ENCODE data around the gene GLI3. TPM values are rescaled to one million over a fixed set of nuclear protein-coding genes. Genes with fewer than 3 reads are reported as not detected.

GLI3 gene
- total RNA-seq, 1 donor from 2014 or later = 27.7 TPM

GRCh38 chr7:41976411-41976810 lies 260.6 kb downstream of the GLI3 start:
- Mint-ChIP-seq H3K4me3 (ENCODE audit: unreplicated experiment) (no peak overlapping the region), H3K27me3 (ENCODE audit: low read depth, unreplicated experiment) (no peaks in the 10 kb centered on the region), H3K36me3 (ENCODE audit: low read depth, unreplicated experiment) (no peaks in the 10 kb centered on the region), H3K27ac (ENCODE audit: unreplicated experiment) (no peak overlapping the region), H3K9me3 (ENCODE audit: unreplicated experiment) (no peaks in the 10 kb centered on the region), H3K4me1 (ENCODE audit: low read depth, unreplicated experiment) (peaks cover under 1% of the 10 kb centered on the region)
- Histone ChIP-seq H4K20me1 (ENCODE audit: insufficient read depth, low read length) (no peaks in the 10 kb centered on the region), H3K4me3 (ENCODE audit: insufficient read depth, low read depth, low read length) (no peak overlapping the region), H3K79me2 (ENCODE audit: insufficient read depth, low read length) (no peaks in the 10 kb centered on the region), H3K36me3 (ENCODE audit: insufficient read depth, low read length) (peaks cover 3% of the 10 kb centered on the region), H3K27ac (ENCODE audit: low read depth, low read length) (no peak overlapping the region), H3K4me1 (ENCODE audit: insufficient read depth, low read length) (peaks cover 3% of the 10 kb centered on the region), H3K4me2 (ENCODE audit: low read length) (no peak overlapping the region), H3K27me3 (ENCODE audit: insufficient read depth, low read length) (no peaks in the 10 kb centered on the region), H3K9me3 (ENCODE audit: insufficient read depth, low read depth, low read length) (no peaks in the 10 kb centered on the region), H3K9ac (ENCODE audit: low read length) (no peak overlapping the region), H2AFZ (ENCODE audit: low read depth, low read length) (no peak overlapping the region)
- no peak for TF ChIP-seq CTCF (IDR thresholded peaks at IDR 0.05; ENCODE audit: insufficient read depth, low read depth, low read length)
- no peak for TF ChIP-seq EZH2 (IDR thresholded peaks at IDR 0.05; ENCODE audit: insufficient read depth, low read length)
- FAIRE-seq (peak; percentile 37), DNase-seq (ENCODE audit: low read depth) (no peak)

- DNase-seq (ENCODE audit: low read depth) (no peak), FAIRE-seq (no peak)
- no peaks in the 10 kb centered on the region for H4K20me1 ChIP-seq (ENCODE audit: insufficient read depth, low read length)
- Mint-ChIP-seq H3K4me3 (ENCODE audit: unreplicated experiment) (no peak overlapping the region), H3K27ac (ENCODE audit: unreplicated experiment) (no peak overlapping the region), H3K4me1 (ENCODE audit: low read depth, unreplicated experiment) (no peaks in the 10 kb centered on the region), H3K27me3 (ENCODE audit: low read depth, unreplicated experiment) (no peaks in the 10 kb centered on the region), H3K36me3 (ENCODE audit: low read depth, unreplicated experiment) (no peaks in the 10 kb centered on the region), H3K9me3 (ENCODE audit: unreplicated experiment) (no peaks in the 10 kb centered on the region)
- no peak overlapping the region for H2AFZ ChIP-seq (ENCODE audit: low read depth, low read length)
- TF ChIP-seq EZH2 (IDR thresholded peaks at IDR 0.05; ENCODE audit: insufficient read depth, low read length) = no peak
- H3K9me3 ChIP-seq (ENCODE audit: insufficient read depth, low read depth, low read length) = no peaks in the 10 kb centered on the region
- peaks cover 3% of the 10 kb centered on the region for H3K36me3 ChIP-seq (ENCODE audit: insufficient read depth, low read length)
- H3K79me2 ChIP-seq (ENCODE audit: insufficient read depth, low read length) = no peaks in the 10 kb centered on the region
- H3K4me3 ChIP-seq (ENCODE audit: insufficient read depth, low read depth, low read length) = no peak overlapping the region
- no peak overlapping the region for H3K9ac ChIP-seq (ENCODE audit: low read length)
- no peak overlapping the region for H3K27ac ChIP-seq (ENCODE audit: low read depth, low read length)
- H3K4me1 ChIP-seq (ENCODE audit: insufficient read depth, low read length) = peaks cover 3% of the 10 kb centered on the region
- H3K27me3 ChIP-seq (ENCODE audit: insufficient read depth, low read length) = no peaks in the 10 kb centered on the region
- H3K4me2 ChIP-seq (ENCODE audit: low read length) = no peak overlapping the region
Measured at GRCh38 chr7:41975849-41976248, 261.2 kb downstream of the GLI3 start.

- no peaks in the 10 kb centered on the region for H4K20me1 ChIP-seq (ENCODE audit: insufficient read depth, low read length)
- no peaks in the 10 kb centered on the region for H3K9me3 Mint-ChIP-seq (ENCODE audit: unreplicated experiment)
- no peaks in the 10 kb centered on the region for H3K79me2 ChIP-seq (ENCODE audit: insufficient read depth, low read length)
- H3K9ac ChIP-seq (ENCODE audit: low read length) = no peak overlapping the region
- no peaks in the 10 kb centered on the region for H3K27me3 Mint-ChIP-seq (ENCODE audit: low read depth, unreplicated experiment)
- H3K4me3 Mint-ChIP-seq (ENCODE audit: unreplicated experiment) = no peak overlapping the region
- H3K36me3 Mint-ChIP-seq (ENCODE audit: low read depth, unreplicated experiment) = no peaks in the 10 kb centered on the region
- peaks cover 3% of the 10 kb centered on the region for H3K4me1 ChIP-seq (ENCODE audit: insufficient read depth, low read length)
- H3K4me1 Mint-ChIP-seq (ENCODE audit: low read depth, unreplicated experiment) = no peaks in the 10 kb centered on the region
- no peak overlapping the region for H2AFZ ChIP-seq (ENCODE audit: low read depth, low read length)
- H3K4me2 ChIP-seq (ENCODE audit: low read length) = no peak overlapping the region
- no peaks in the 10 kb centered on the region for H3K27me3 ChIP-seq (ENCODE audit: insufficient read depth, low read length)
- H3K27ac Mint-ChIP-seq (ENCODE audit: unreplicated experiment) = no peak overlapping the region
- peaks cover 3% of the 10 kb centered on the region for H3K36me3 ChIP-seq (ENCODE audit: insufficient read depth, low read length)
- DNase-seq (ENCODE audit: low read depth) = no peak
- TF ChIP-seq CTCF (IDR thresholded peaks at IDR 0.05; ENCODE audit: insufficient read depth, low read depth, low read length) (no peak), EZH2 (IDR thresholded peaks at IDR 0.05; ENCODE audit: insufficient read depth, low read length) (no peak)
- H3K9me3 ChIP-seq (ENCODE audit: insufficient read depth, low read depth, low read length) = no peaks in the 10 kb centered on the region
- no peak overlapping the region for H3K27ac ChIP-seq (ENCODE audit: low read depth, low read length)
- no peak overlapping the region for H3K4me3 ChIP-seq (ENCODE audit: insufficient read depth, low read depth, low read length)
- no peak for FAIRE-seq
Measured at GRCh38 chr7:41974870-41975557, 262.0 kb downstream of the GLI3 start.
